ENCODE measurements around the gene LAD1. TPM values are rescaled to one million over a fixed set of nuclear protein-coding genes. Genes with fewer than 3 reads are reported as not detected.

Gene LAD1
- total RNA-seq, 1 donor from 2014 or later = 91.8 TPM

GRCh38 chr1:201376464-201377374, 22.4 kb downstream of the LAD1 start:
- Histone ChIP-seq H3K27me3 (no peaks in the 10 kb centered on the region), H3K36me3 (no peaks in the 10 kb centered on the region), H3K27ac (no peak overlapping the region), H3K9me3 (no peaks in the 10 kb centered on the region), H3K4me3 (no peak overlapping the region), H3K4me1 (no peaks in the 10 kb centered on the region)
- no peak for DNase-seq (ENCODE audit: extremely low spot score in 2 of 2)
- TF ChIP-seq POLR2AphosphoS5 (IDR thresholded peaks at IDR 0.05; ENCODE audit: insufficient read depth in 1 of 2, low read depth in 1 of 2) = no peak
- no peak for TF ChIP-seq POLR2A (IDR thresholded peaks at IDR 0.05)
- TF ChIP-seq CTCF (IDR thresholded peaks at IDR 0.05) = no peak
- intact Hi-C loops (cut with DNase I) = no loop called here

- TF ChIP-seq POLR2A (IDR thresholded peaks at IDR 0.05) = no peak
- no peak for TF ChIP-seq POLR2AphosphoS5 (IDR thresholded peaks at IDR 0.05; ENCODE audit: insufficient read depth in 1 of 2, low read depth in 1 of 2)
- Histone ChIP-seq H3K27me3 (no peaks in the 10 kb centered on the region), H3K4me1 (no peaks in the 10 kb centered on the region), H3K4me3 (no peak overlapping the region), H3K27ac (no peak overlapping the region), H3K36me3 (no peaks in the 10 kb centered on the region), H3K9me3 (no peaks in the 10 kb centered on the region)
- intact Hi-C loops (cut with DNase I) = no loop called here
- DNase-seq (ENCODE audit: extremely low spot score in 2 of 2) = no peak
Observed at GRCh38 chr1:201376107-201376463, 23.0 kb downstream of the LAD1 start.

GRCh38 chr1:201375169-201375568, 24.0 kb downstream of the LAD1 start:
- no peaks in the 10 kb centered on the region for H3K4me1 ChIP-seq

GRCh38 chr1:201374364-201374763, 24.8 kb downstream of the LAD1 start:
- TF ChIP-seq POLR2AphosphoS5 (IDR thresholded peaks at IDR 0.05; ENCODE audit: insufficient read depth in 1 of 2, low read depth in 1 of 2) (no peak), POLR2A (IDR thresholded peaks at IDR 0.05) (no peak), CTCF (IDR thresholded peaks at IDR 0.05) (no peak)
- no peaks in the 10 kb centered on the region for H3K9me3 ChIP-seq
- DNase-seq (ENCODE audit: extremely low spot score in 2 of 2) = no peak
- H3K4me1 ChIP-seq = no peaks in the 10 kb centered on the region
- H3K27me3 ChIP-seq = no peaks in the 10 kb centered on the region
- intact Hi-C loops (cut with DNase I) = no loop called here
- no peak overlapping the region for H3K4me3 ChIP-seq
- H3K36me3 ChIP-seq = no peaks in the 10 kb centered on the region
- no peak overlapping the region for H3K27ac ChIP-seq

More at GRCh38 chr1:201375169-201375568, 24.0 kb downstream of the LAD1 start:
- TF ChIP-seq POLR2AphosphoS5 (IDR thresholded peaks at IDR 0.05; ENCODE audit: insufficient read depth in 1 of 2, low read depth in 1 of 2) = no peak
- TF ChIP-seq POLR2A (IDR thresholded peaks at IDR 0.05) = no peak
- no peak for TF ChIP-seq CTCF (IDR thresholded peaks at IDR 0.05)
- no peak for DNase-seq (ENCODE audit: extremely low spot score in 2 of 2)
- H3K36me3 ChIP-seq = no peaks in the 10 kb centered on the region
- H3K27me3 ChIP-seq = no peaks in the 10 kb centered on the region
- no peaks in the 10 kb centered on the region for H3K9me3 ChIP-seq
- intact Hi-C loops (cut with DNase I) = no loop called here
- no peak overlapping the region for H3K27ac ChIP-seq
- H3K4me3 ChIP-seq = no peak overlapping the region

GRCh38 chr1:201371792-201372191, 27.3 kb downstream of the LAD1 start:
- Histone ChIP-seq H3K9me3 (no peaks in the 10 kb centered on the region), H3K4me3 (no peak overlapping the region), H3K27me3 (no peaks in the 10 kb centered on the region), H3K4me1 (no peaks in the 10 kb centered on the region), H3K27ac (no peak overlapping the region), H3K36me3 (no peaks in the 10 kb centered on the region)
- intact Hi-C loops (cut with DNase I) = no loop called here
- TF ChIP-seq POLR2AphosphoS5 (IDR thresholded peaks at IDR 0.05; ENCODE audit: insufficient read depth in 1 of 2, low read depth in 1 of 2) (no peak), CTCF (IDR thresholded peaks at IDR 0.05) (no peak), POLR2A (IDR thresholded peaks at IDR 0.05) (no peak)
- no peak for DNase-seq (ENCODE audit: extremely low spot score in 2 of 2)

All from vagina (tissue), 2 donors.